K562 (cell line): ENCODE results near the gene OR52W1. TPM values are rescaled to one million over a fixed set of nuclear protein-coding genes. Genes with fewer than 3 reads are reported as not detected.

ENCODE experiments used
- ATAC-seq: fragments of 200-7000 bp; cut with Tn5 transposase; 3 replicates; pipeline ENCODE4 v1.9.1; 2020; ENCODE audit warnings: moderate library complexity
- BruUV-seq: library from RNA; stranded (reverse); fragments of 400-500 nt; replicated peaks from 2 replicates; lab custom pipeline; 2021; lab: Mats Ljungman, UMichigan
- CTCF ChIA-PET: fragments of 300-600 bp; formaldehyde crosslinking; extraction: SDS; loops from one replicate; lab custom pipeline; 2021; ENCODE audit warnings: low intra/inter-chr PET ratio; lab: Yijun Ruan, JAX
- POLR2A ChIA-PET: fragments of 300-600, 350-650 bp; sonication (Branson Sonifier 250); formaldehyde crosslinking; extraction: SDS; loops from one replicate; lab custom pipeline; 2021; ENCODE audit warnings: antibody characterized with exemption, inconsistent platforms; lab: Yijun Ruan, JAX
- DNase-seq, 4 experiments: peaks; one replicate each; pipeline versions ENCODE4 v3.0.0 to v3.0.0-alpha.2; 2011 to 2018; ENCODE audit warnings: low spot score in 3 of 4, mixed read lengths in 3 of 4; ENCODE audit errors: extremely low read depth in 1 of 4
- FAIRE-seq: peaks from 2 replicates; lab custom pipeline; 2011; peaks lifted over from hg19 to GRCh38; lab: Jason Lieb, UNC
- H2AFZ ChIP-seq: 2 replicates; pipeline ENCODE4 v1.6.0; 2011; ENCODE audit warnings: low read depth, low read length, control low read depth, inconsistent platforms
- H3K27ac ChIP-seq: fragments of 200-600 bp; 3 replicates; pipeline ENCODE4 v1.8.0; 2011; ENCODE audit warnings: low read depth, mild to moderate bottlenecking, control low read depth, inconsistent platforms, low read length, moderate library complexity, mixed read lengths; ENCODE audit errors: extremely low read depth
- H3K27me3 ChIP-seq, 2 experiments: fragments of 300-600 bp in 1 of 2; 2 replicates in 1 of 2; 3 replicates in 1 of 2; pipeline versions ENCODE4 v1.6.0 to v1.8.0; 2011; ENCODE audit warnings: inconsistent platforms in 2 of 2, low read length in 2 of 2, mild to moderate bottlenecking in 1 of 2, mixed read lengths in 1 of 2, moderate library complexity in 1 of 2; ENCODE audit not compliant: control insufficient read depth in 2 of 2, insufficient read depth in 2 of 2
- H3K36me3 ChIP-seq: fragments of 300-600 bp; 3 replicates; pipeline ENCODE4 v1.8.0; 2011; ENCODE audit warnings: mild to moderate bottlenecking, low read length, inconsistent platforms; ENCODE audit not compliant: control insufficient read depth, insufficient read depth
- H3K4me1 ChIP-seq, 2 experiments: fragments of 200-600 bp in 1 of 2; replicated peaks in 1 of 2; 2 replicates in 1 of 2; 3 replicates in 1 of 2; pipeline versions ENCODE4 v1.5.1 to v1.8.0; 2011; ENCODE audit warnings: inconsistent platforms in 2 of 2, low read length in 2 of 2, mild to moderate bottlenecking in 1 of 2, mixed read lengths in 1 of 2, moderate library complexity in 1 of 2; ENCODE audit not compliant: control insufficient read depth in 2 of 2, insufficient read depth in 2 of 2
- H3K4me2 ChIP-seq: 2 replicates; pipeline ENCODE4 v1.6.1; 2011; ENCODE audit warnings: low read length, control low read depth, inconsistent platforms, mixed read lengths; ENCODE audit not compliant: insufficient read depth
- H3K4me3 ChIP-seq: fragments of 200-600 bp; sonication (generic), shearing (Covaris generic); 2 replicates; pipeline ENCODE4 v1.5.1; 2016; ENCODE audit warnings: control low read depth, inconsistent platforms
- H3K79me2 ChIP-seq: fragments of 200-600 bp; 3 replicates; pipeline ENCODE4 v1.8.0; 2011; ENCODE audit warnings: low read length, inconsistent platforms; ENCODE audit not compliant: control insufficient read depth, insufficient read depth
- H3K9ac ChIP-seq, 2 experiments: 2 replicates each; pipeline versions ENCODE4 v1.6.0 to v1.6.1; 2011; ENCODE audit warnings: low read depth in 2 of 2, low read length in 2 of 2, control low read depth in 1 of 2, inconsistent platforms in 1 of 2, mild to moderate bottlenecking in 1 of 2, mixed read lengths in 1 of 2; ENCODE audit not compliant: insufficient read depth in 1 of 2
- H3K9me1 ChIP-seq: one replicate; pipeline ENCODE4 v1.6.0; 2011; ENCODE audit warnings: inconsistent platforms, mild to moderate bottlenecking, low read length, moderate library complexity; ENCODE audit not compliant: control insufficient read depth, insufficient read depth
- H3K9me3 ChIP-seq: replicated peaks from 2 replicates; pipeline ENCODE4 v1.5.1; 2011; ENCODE audit warnings: low read depth, low read length, inconsistent platforms; ENCODE audit not compliant: control insufficient read depth, insufficient read depth
- H4K20me1 ChIP-seq: replicated peaks from 2 replicates; pipeline ENCODE4 v1.6.1; 2011; ENCODE audit warnings: low read length, inconsistent platforms, mixed read lengths; ENCODE audit not compliant: control insufficient read depth, insufficient read depth
- BACH1 ChIP-seq: fragments of 200-800 bp; sonication (Bioruptor generic); IDR thresholded peaks from 2 replicates; pipeline ENCODE4 v1.6.1; 2016; ENCODE audit warnings: missing genetic modification characterization, missing compliant biosample characterization
- BRCA1 ChIP-seq, 2 experiments: fragments of 450-650 bp in 1 of 2; sonication (generic) in 1 of 2; formaldehyde crosslinking in 1 of 2; IDR thresholded peaks; 2 replicates each; pipeline versions ENCODE4 v1.5.0 to v1.6.1; 2017 to 2020; ENCODE audit warnings: mild to moderate bottlenecking in 1 of 2, missing genetic modification reagents in 1 of 2
- BRD4 ChIP-seq: fragments of 200-600 bp; sonication (generic); IDR thresholded peaks from 2 replicates; pipeline ENCODE4 v1.6.1; 2017; ENCODE audit warnings: inconsistent platforms
- FOSL1 ChIP-seq: fragments of 200-800 bp; sonication (Bioruptor generic); conservative IDR thresholded peaks from 2 replicates; pipeline ENCODE4 v1.6.1; 2016; ENCODE audit warnings: missing genetic modification characterization, missing compliant biosample characterization
- FOXK2 ChIP-seq, 2 experiments: fragments of 450-650 bp; IDR thresholded peaks in 1 of 2; conservative IDR thresholded peaks in 1 of 2; 2 replicates each; pipeline ENCODE4 v1.6.1; 2016; ENCODE audit warnings: low read depth in 2 of 2, mild to moderate bottlenecking in 1 of 2
- JUND ChIP-seq, 2 experiments: IDR thresholded peaks; 2 replicates in 1 of 2; 3 replicates in 1 of 2; pipeline ENCODE4 v1.6.1; 2011; ENCODE audit warnings: borderline replicate concordance in 2 of 2, low read depth in 2 of 2, low read length in 2 of 2, improper control_type of control experiment in 1 of 2, missing biosample characterization in 1 of 2, missing genetic modification characterization in 1 of 2, missing genetic modification reagents in 1 of 2
- LCOR ChIP-seq: sonication (generic); formaldehyde crosslinking; IDR thresholded peaks from 2 replicates; pipeline ENCODE4 v1.8.0; 2022; ENCODE audit warnings: mild to moderate bottlenecking, missing genetic modification reagents
- MAFF ChIP-seq: IDR thresholded peaks from 2 replicates; pipeline ENCODE4 v1.6.1; 2012; ENCODE audit warnings: low read length, improper control_type of control experiment
- MLX ChIP-seq, 2 experiments: fragments of 450-650 bp in 1 of 2; sonication (generic) in 1 of 2; formaldehyde crosslinking; conservative IDR thresholded peaks; 2 replicates each; pipeline versions ENCODE4 v1.4.0 to v1.8.1; 2020 to 2022; ENCODE audit warnings: mild to moderate bottlenecking in 1 of 2, missing genetic modification reagents in 1 of 2
- MTA3 ChIP-seq: fragments of 450-650 bp; formaldehyde crosslinking; IDR thresholded peaks from 2 replicates; pipeline ENCODE4 v1.6.1; 2017; ENCODE audit warnings: mild to moderate bottlenecking, borderline replicate concordance
- NCOA1 ChIP-seq: fragments of 450-650 bp; IDR thresholded peaks from 2 replicates; pipeline ENCODE4 v1.6.1; 2016; ENCODE audit warnings: low read depth
- RBM15 ChIP-seq: fragments of 200-400 bp; formaldehyde crosslinking; IDR thresholded peaks from 2 replicates; pipeline ENCODE4 v1.6.1; 2018; ENCODE audit warnings: mild to moderate bottlenecking, low read length, moderate library complexity; ENCODE audit not compliant: insufficient read depth
- YBX1 ChIP-seq: fragments of 450-650 bp; IDR thresholded peaks from 2 replicates; pipeline ENCODE4 v1.7.1; 2016; ENCODE audit warnings: mild to moderate bottlenecking
- ZBTB12 ChIP-seq: fragments of 250-450 bp; sonication (Bioruptor Pico); IDR thresholded peaks from 2 replicates; pipeline ENCODE4 v1.4.0; 2020
- ZHX1 ChIP-seq: fragments of 150-350 bp; conservative IDR thresholded peaks from 2 replicates; pipeline ENCODE4 v1.6.1; 2014; ENCODE audit warnings: low read length
- ZNF143 ChIP-seq: sonication (generic); formaldehyde crosslinking; IDR thresholded peaks from 2 replicates; pipeline ENCODE4 v1.9.0; 2022; ENCODE audit warnings: mild to moderate bottlenecking, missing genetic modification reagents
- WGBS: fragments of 100-300 bp; shearing (Covaris generic); methylation state at CpG from one replicate; pipeline ENCODE4 v1.1.6; 2016; ENCODE audit warnings: low coverage, mixed read lengths; ENCODE audit not compliant: insufficient coverage; ENCODE audit errors: missing lambda C conversion rate; 5-methylcytosine and 5-hydroxymethylcytosine counted together
- in situ Hi-C: fragments of 300-500 bp; cut with MboI; formaldehyde crosslinking; loops from 4 replicates; pipeline ENCODE4 v1.15.0; 2018; ENCODE audit warnings: inconsistent platforms, mixed read lengths
- intact Hi-C: fragments of 100-400 bp; cut with micrococcal nuclease; formaldehyde crosslinking; loops from 2 replicates; pipeline ENCODE4 v1.14.2; 2022
- polyA plus RNA-seq, 8 experiments: library from polyadenylated mRNA; depleted of rRNA in 4 of 8; stranded (reverse) in 5 of 8; unstranded in 3 of 8; fragments of >200 nt; fragmentation: Nextera tagmentation in 2 of 8; fragmentation: Illumina TruSeq in 1 of 8; extraction: Ambion mirVana in 2 of 8; extraction: Trizol in 1 of 8; gene quantifications; 2 replicates each; pipeline versions ENCODE4 v1.2.1 to v1.2.3, GENCODE V29; 2011 to 2014; ENCODE audit warnings: inconsistent platforms in 1 of 8, missing spikeins in 1 of 8
- total RNA-seq, 7 experiments: library from RNA; depleted of rRNA in 6 of 7; stranded (reverse); fragments of >200 nt in 6 of 7; fragmentation: Illumina TruSeq in 2 of 7; extraction: Trizol in 2 of 7; gene quantifications; 2 replicates each; pipeline versions ENCODE4 v1.2.1 to v1.2.3, GENCODE V29; 2011 to 2021; ENCODE audit warnings: low replicate concordance in 1 of 7

OR52W1 gene
- total and polyA plus RNA-seq, 9 of the 15 experiments (the other 6 are each of a cell fraction or from before 2014, with no cell fraction given) = not detected

GRCh38 chr11:6205366-6205765, 6.3 kb downstream of the OR52W1 start, which contains the start of gene C11orf42:
Gene C11orf42, plus strand, starts transcription at chr11:6205557. Its CDS starts 59 bp downstream, at chr11:6205616.
- in situ Hi-C loops = no loop called here
- ChIA-PET POLR2A (no interaction called here), CTCF (no interaction called here)
- Histone ChIP-seq H3K4me3 (no peak within 1 kb of the TSS), H3K9me1 (no peaks in the 10 kb centered on the region), H3K27me3 (no peaks in the 10 kb centered on the region), H3K27ac (no peak within 1 kb of the TSS), H3K36me3 (peaks cover 16% of the 10 kb centered on the region; the same call in 2 of the 3 replicates), H3K4me1 (no peaks in the 10 kb centered on the region), H4K20me1 (no peaks in the 10 kb centered on the region), H3K9me3 (no peaks in the 10 kb centered on the region), H3K79me2 (no peaks in the 10 kb centered on the region), H3K4me2 (no peak within 1 kb of the TSS), H2AFZ (no peak within 1 kb of the TSS), H3K9ac (peak within 1 kb of the TSS in 1 of 2 experiments; percentile 48; a peak in 1 of 4 replicates)
- DNase-seq (no peak), ATAC-seq (no peak), FAIRE-seq (no peak)
- TF ChIP-seq BRD4 (no peak), BRCA1 (IDR thresholded peaks at IDR 0.05) (no peak), BRCA1 (CRISPR knock-in tag; IDR thresholded peaks at IDR 0.05) (no peak), ZNF143 (CRISPR knock-in tag) (no peak), ZHX1 (no peak), LCOR (CRISPR knock-in tag) (no peak), FOXK2 (conservative IDR thresholded peaks at IDR 0.05 in 1 of 2, IDR thresholded peaks at IDR 0.05 in 1 of 2; ENCODE audit: low read depth in 2 of 2) (no peak), YBX1 (no peak), JUND (IDR thresholded peaks at IDR 0.05; ENCODE audit: borderline replicate concordance, low read depth, low read length) (no peak), JUND (tag; IDR thresholded peaks at IDR 0.05; ENCODE audit: borderline replicate concordance, low read depth, low read length) (no peak), MTA3 (no peak), MLX (CRISPR knock-in tag; conservative IDR thresholded peaks at IDR 0.05) (no peak), RBM15 (no peak), MAFF (no peak), BACH1 (tag) (no peak), NCOA1 (no peak), FOSL1 (no peak), ZBTB12 (CRISPR knock-in tag) (no peak)
- WGBS = 43% methylated on average over 1 of the region's 1 CpG
- intact Hi-C loops = no loop called here
- BruUV-seq = no TSS peak
